K562 (cell line): ENCODE data around the gene KLK1. TPM values are rescaled to one million over a fixed set of nuclear protein-coding genes. Genes with fewer than 3 reads are reported as not detected.

ENCODE experiments used
- E2F3 ChIP-seq: fragments of 250-450 bp; sonication (Bioruptor Pico); IDR thresholded peaks from 2 replicates; pipeline ENCODE4 v1.4.0; 2020; ENCODE audit warnings: mild to moderate bottlenecking
- ELK1 ChIP-seq: sonication (generic); formaldehyde crosslinking; IDR thresholded peaks from 2 replicates; pipeline ENCODE4 v1.8.1; 2022; ENCODE audit warnings: missing genetic modification reagents
- ESRRA ChIP-seq: fragments of 450-650 bp; IDR thresholded peaks from 2 replicates; pipeline ENCODE4 v1.6.1; 2014; ENCODE audit warnings: low read depth, mild to moderate bottlenecking, moderate library complexity, borderline replicate concordance
- ETV5 ChIP-seq: sonication (generic); formaldehyde crosslinking; IDR thresholded peaks from 2 replicates; pipeline ENCODE4 v1.4.0; 2020; ENCODE audit warnings: low read depth, mild to moderate bottlenecking, missing genetic modification reagents
- MCM3 ChIP-seq: fragments of 450-650 bp; IDR thresholded peaks from 2 replicates; pipeline ENCODE4 v1.6.1; 2016
- NR4A1 ChIP-seq, 2 experiments: fragments of 250-450 bp in 1 of 2; fragments of 450-650 bp in 1 of 2; sonication (Bioruptor Pico) in 1 of 2; IDR thresholded peaks; 2 replicates each; pipeline versions ENCODE4 v1.4.0 to v1.6.1; 2016 to 2020; ENCODE audit warnings: mild to moderate bottlenecking in 2 of 2, missing compliant biosample characterization in 1 of 2, missing genetic modification characterization in 1 of 2, moderate library complexity in 1 of 2
- RFX1 ChIP-seq: fragments of 450-650 bp; IDR thresholded peaks from 2 replicates; pipeline ENCODE4 v1.6.1; 2016; ENCODE audit warnings: mild to moderate bottlenecking, moderate library complexity
- RHOXF2B ChIP-seq: fragments of 250-450 bp; sonication (Bioruptor Pico); conservative IDR thresholded peaks from 2 replicates; pipeline ENCODE4 v1.5.1; 2021
- SRF ChIP-seq, 2 experiments: fragments of 250-450, 450-650 bp in 1 of 2; sonication (Bioruptor Pico) in 1 of 2; sonication (generic) in 1 of 2; formaldehyde crosslinking; IDR thresholded peaks; 2 replicates each; pipeline versions ENCODE4 v1.5.0 to v1.5.1; 2020 to 2022; ENCODE audit warnings: mild to moderate bottlenecking in 1 of 2, missing genetic modification reagents in 1 of 2
- TGIF2 ChIP-seq: sonication (generic); formaldehyde crosslinking; IDR thresholded peaks from 2 replicates; pipeline ENCODE4 v1.8.1; 2022; ENCODE audit warnings: mild to moderate bottlenecking, missing genetic modification reagents, moderate library complexity
- THRAP3 ChIP-seq: fragments of 450-650 bp; IDR thresholded peaks from 2 replicates; pipeline ENCODE4 v1.6.1; 2016; ENCODE audit warnings: mild to moderate bottlenecking, inconsistent platforms, borderline replicate concordance
- ZNF217 ChIP-seq: sonication (generic); formaldehyde crosslinking; IDR thresholded peaks from 2 replicates; pipeline ENCODE4 v1.8.0; 2022; ENCODE audit warnings: mild to moderate bottlenecking, missing genetic modification reagents
- ZNF280B ChIP-seq: fragments of 250-450 bp; sonication (Bioruptor Pico); IDR thresholded peaks from 2 replicates; pipeline ENCODE4 v1.5.1; 2021; ENCODE audit warnings: mild to moderate bottlenecking
- ZNF384 ChIP-seq: IDR thresholded peaks from 2 replicates; pipeline ENCODE4 v1.6.1; 2012; ENCODE audit warnings: low read depth, low read length, improper control_type of control experiment
- ZNF79 ChIP-seq: fragments of 250-450 bp; sonication (Bioruptor Pico); IDR thresholded peaks from 2 replicates; pipeline ENCODE4 v1.4.0; 2020; ENCODE audit warnings: low read depth, mild to moderate bottlenecking, moderate library complexity
- ZNF830 ChIP-seq: fragments of 250-450 bp; sonication (Bioruptor Pico); IDR thresholded peaks from 2 replicates; pipeline ENCODE4 v1.5.0; 2021; ENCODE audit warnings: mild to moderate bottlenecking
- polyA plus RNA-seq, 8 experiments: library from polyadenylated mRNA; depleted of rRNA in 4 of 8; stranded (reverse) in 5 of 8; unstranded in 3 of 8; fragments of >200 nt; fragmentation: Nextera tagmentation in 2 of 8; fragmentation: Illumina TruSeq in 1 of 8; extraction: Ambion mirVana in 2 of 8; extraction: Trizol in 1 of 8; gene quantifications; 2 replicates each; pipeline versions ENCODE4 v1.2.1 to v1.2.3, GENCODE V29; 2011 to 2014; ENCODE audit warnings: inconsistent platforms in 1 of 8, missing spikeins in 1 of 8
- total RNA-seq, 7 experiments: library from RNA; depleted of rRNA in 6 of 7; stranded (reverse); fragments of >200 nt in 6 of 7; fragmentation: Illumina TruSeq in 2 of 7; extraction: Trizol in 2 of 7; gene quantifications; 2 replicates each; pipeline versions ENCODE4 v1.2.1 to v1.2.3, GENCODE V29; 2011 to 2021; ENCODE audit warnings: low replicate concordance in 1 of 7
- TF ChIP-seq, protein P1 (sequence below), 2 experiments: fragments of 450-650 bp; IDR thresholded peaks; 2 replicates each; pipeline ENCODE4 v1.6.1; 2016; ENCODE audit warnings: mild to moderate bottlenecking in 2 of 2, borderline replicate concordance in 1 of 2, low read depth in 1 of 2, moderate library complexity in 1 of 2

Gene KLK1
- total and polyA plus RNA-seq, 9 of the 15 experiments (the other 6 are each of a cell fraction or from before 2014, with no cell fraction given), result 0.87 to 15.4 (median 9.1) TPM

GRCh38 chr19:50794074-50794875 is 29.3 kb downstream of the KLK1 start (continued):
- TF ChIP-seq THRAP3 (no peak), ZNF217 (no peak), ZNF830 (CRISPR knock-in tag) (no peak), SRF (CRISPR knock-in tag; IDR thresholded peaks at IDR 0.05) (no peak), RFX1 (no peak), NR4A1 (CRISPR knock-in tag; IDR thresholded peaks at IDR 0.05) (no peak), NR4A1 (tag; IDR thresholded peaks at IDR 0.05) (no peak), RHOXF2B (CRISPR knock-in tag) (no peak), E2F3 (CRISPR knock-in tag) (no peak), TGIF2 (CRISPR knock-in tag) (no peak), ZNF79 (CRISPR knock-in tag) (no peak), MCM3 (no peak), ZNF384 (no peak), ELK1 (no peak), ESRRA (no peak), ZNF280B (CRISPR knock-in tag) (no peak), ETV5 (no peak; the same call in 1 of the 2 replicates)
- TF ChIP-seq, protein P1, sequence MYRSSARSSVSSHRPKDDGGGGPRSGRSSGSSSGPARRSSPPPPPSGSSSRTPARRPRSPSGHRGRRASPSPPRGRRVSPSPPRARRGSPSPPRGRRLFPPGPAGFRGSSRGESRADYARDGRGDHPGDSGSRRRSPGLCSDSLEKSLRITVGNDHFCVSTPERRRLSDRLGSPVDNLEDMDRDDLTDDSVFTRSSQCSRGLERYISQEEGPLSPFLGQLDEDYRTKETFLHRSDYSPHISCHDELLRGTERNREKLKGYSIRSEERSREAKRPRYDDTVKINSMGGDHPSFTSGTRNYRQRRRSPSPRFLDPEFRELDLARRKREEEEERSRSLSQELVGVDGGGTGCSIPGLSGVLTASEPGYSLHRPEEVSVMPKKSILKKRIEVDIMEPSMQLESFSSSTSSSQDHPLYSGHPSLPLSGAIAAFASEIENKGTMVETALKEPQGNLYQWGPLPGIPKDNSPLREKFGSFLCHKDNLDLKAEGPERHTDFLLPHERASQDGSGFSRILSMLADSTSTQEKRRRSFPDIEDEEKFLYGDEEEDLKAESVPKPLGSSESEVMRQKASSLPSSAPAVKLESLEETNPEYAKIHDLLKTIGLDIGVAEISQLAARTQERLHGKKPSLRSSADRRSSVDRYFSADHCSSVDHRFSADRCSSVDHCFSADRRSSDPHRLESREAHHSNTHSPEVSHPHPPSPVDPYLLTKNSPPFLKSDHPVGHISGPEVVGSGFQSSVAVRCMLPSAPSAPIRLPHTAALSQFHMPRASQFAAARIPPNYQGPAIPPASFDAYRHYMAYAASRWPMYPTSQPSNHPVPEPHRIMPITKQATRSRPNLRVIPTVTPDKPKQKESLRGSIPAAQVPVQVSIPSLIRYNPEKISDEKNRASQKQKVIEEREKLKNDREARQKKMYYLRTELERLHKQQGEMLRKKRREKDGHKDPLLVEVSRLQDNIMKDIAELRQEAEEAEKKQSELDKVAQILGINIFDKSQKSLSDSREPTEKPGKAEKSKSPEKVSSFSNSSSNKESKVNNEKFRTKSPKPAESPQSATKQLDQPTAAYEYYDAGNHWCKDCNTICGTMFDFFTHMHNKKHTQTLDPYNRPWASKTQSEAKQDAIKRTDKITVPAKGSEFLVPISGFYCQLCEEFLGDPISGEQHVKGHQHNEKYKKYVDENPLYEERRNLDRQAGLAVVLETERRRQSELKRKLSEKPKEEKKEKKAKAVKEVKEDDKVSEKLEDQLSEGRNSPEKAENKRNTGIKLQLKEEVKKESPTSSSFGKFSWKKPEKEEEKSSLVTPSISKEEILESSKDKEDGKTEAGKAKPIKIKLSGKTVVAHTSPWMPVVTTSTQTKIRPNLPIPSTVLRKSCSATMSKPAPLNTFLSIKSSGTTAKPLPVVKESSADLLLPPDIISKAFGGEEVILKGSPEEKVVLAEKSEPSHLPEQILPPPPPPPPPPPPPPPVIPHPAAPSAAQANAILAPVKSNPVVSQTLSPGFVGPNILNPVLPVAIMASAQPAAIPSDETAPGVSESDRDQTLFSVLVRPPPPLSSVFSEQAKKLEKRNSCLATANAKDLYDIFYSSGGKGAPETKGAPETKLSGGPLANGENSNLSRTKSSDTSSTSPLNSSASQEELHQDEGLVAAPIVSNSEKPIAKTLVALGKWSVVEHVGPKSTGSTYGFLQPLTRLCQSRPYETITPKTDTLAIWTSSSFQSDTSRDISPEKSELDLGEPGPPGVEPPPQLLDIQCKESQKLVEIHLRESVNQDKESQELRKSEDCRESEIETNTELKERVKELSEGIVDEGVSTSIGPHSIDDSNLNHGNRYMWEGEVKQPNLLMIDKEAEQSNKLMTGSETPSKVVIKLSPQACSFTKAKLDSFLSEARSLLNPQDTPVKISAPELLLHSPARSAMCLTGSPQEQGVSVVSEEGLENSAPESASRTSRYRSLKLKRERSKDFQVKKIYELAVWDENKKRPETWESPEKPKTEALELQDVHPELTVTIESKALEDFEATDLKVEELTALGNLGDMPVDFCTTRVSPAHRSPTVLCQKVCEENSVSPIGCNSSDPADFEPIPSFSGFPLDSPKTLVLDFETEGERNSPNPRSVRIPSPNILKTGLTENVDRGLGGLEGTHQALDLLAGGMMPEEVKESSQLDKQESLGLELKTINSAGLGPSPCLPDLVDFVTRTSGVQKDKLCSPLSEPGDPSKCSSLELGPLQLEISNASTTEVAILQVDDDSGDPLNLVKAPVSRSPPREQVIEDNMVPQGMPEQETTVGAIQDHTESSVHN (IDR thresholded peaks at IDR 0.05; ENCODE audit: borderline replicate concordance in 1 of 2, low read depth in 1 of 2), result no peak
